ENCODE results near the gene CBLC. TPM values are rescaled to one million over a fixed set of nuclear protein-coding genes. Genes with fewer than 3 reads are reported as not detected.

CBLC gene
- total and polyA plus RNA-seq, 2 donors (not counting 1 experiment from before 2014, with no cell fraction given): not detected

GRCh38 chr19:44813070-44813840 is 35.6 kb downstream of the CBLC start:
- peaks cover 10% of the 10 kb centered on the region in 2 donors for H3K4me1 ChIP-seq (ENCODE audit: control insufficient read depth in 2 of 2, insufficient read depth in 2 of 2, low read length in 2 of 2)
- no peak overlapping the region for H2AFZ ChIP-seq (ENCODE audit: insufficient read depth, low read depth, low read length, poor library complexity, severe bottlenecking)
- H4K20me1 ChIP-seq (ENCODE audit: control insufficient read depth, insufficient read depth, low read length, poor library complexity, severe bottlenecking): no peaks in the 10 kb centered on the region
- intact Hi-C loops (cut with micrococcal nuclease): no loop called here
- TF ChIP-seq CTCF (IDR thresholded peaks at IDR 0.05) (no peak), EZH2 (IDR thresholded peaks at IDR 0.05; ENCODE audit: borderline replicate concordance, insufficient read depth, low read depth, low read length, poor library complexity, severe bottlenecking) (no peak)
- no peak for DNase-seq
- H3K27me3 Mint-ChIP-seq: peaks cover 25% of the 10 kb centered on the region
- H3K4me1 Mint-ChIP-seq: peaks cover 8% of the 10 kb centered on the region
- peaks cover 0 to 21% (median 7%) of the 10 kb centered on the region in 4 experiments for H3K27me3 ChIP-seq (replicated peaks in 1 of 4; ENCODE audit: control extremely low read depth in 1 of 4, control insufficient read depth in 3 of 4, insufficient read depth in 4 of 4, low read length in 3 of 4)
- POLR2A ChIA-PET: no interaction called here
- no peak for ATAC-seq (ENCODE audit: low read depth)
- no peak overlapping the region for H3K4me2 ChIP-seq (replicated peaks; ENCODE audit: low read depth, low read length, poor library complexity, severe bottlenecking)
- WGBS (ENCODE audit: insufficient coverage): 95% methylated on average over 36 of the region's 38 CpGs
- H3K4me3 ChIP-seq (ENCODE audit: control extremely low read depth in 1 of 5, extremely low read depth in 1 of 5, insufficient read depth in 1 of 5, low read depth in 2 of 5, low read length in 4 of 5): no peak overlapping the region
- no peak overlapping the region for H3K4me3 Mint-ChIP-seq
- H3K9ac ChIP-seq (ENCODE audit: low read length): no peak overlapping the region
- peaks cover 0 to 4% (median 0%) of the 10 kb centered on the region in 3 donors for H3K9me3 ChIP-seq (ENCODE audit: control extremely low read depth in 1 of 3, control insufficient read depth in 2 of 3, insufficient read depth in 1 of 3, low read length in 2 of 3)
- no peaks in the 10 kb centered on the region for H3K9me3 Mint-ChIP-seq (ENCODE audit: insufficient read depth)
- H3K27ac ChIP-seq (ENCODE audit: low read length in 2 of 2): no peak overlapping the region
- CTCF ChIA-PET: interaction anchor here (0.7 kb wide), 1 partner anchor 315 kb away, joined by 7 read pairs; no protein-coding TSS in a partner anchor
- H3K79me2 ChIP-seq (ENCODE audit: control insufficient read depth, insufficient read depth, low read length): no peaks in the 10 kb centered on the region
- H3K36me3 ChIP-seq (replicated peaks in 1 of 2; ENCODE audit: control extremely low read depth in 1 of 2, control insufficient read depth in 1 of 2, extremely low read depth in 1 of 2, insufficient read depth in 2 of 2, low read length in 1 of 2): no peaks in the 10 kb centered on the region
- no peak overlapping the region for H3K27ac Mint-ChIP-seq

- Mint-ChIP-seq H3K4me1 (peaks cover 5% of the 10 kb centered on the region), H3K27ac (no peak overlapping the region), H3K9me3 (ENCODE audit: insufficient read depth) (no peaks in the 10 kb centered on the region), H3K27me3 (peaks cover 21% of the 10 kb centered on the region), H3K4me3 (no peak overlapping the region)
- no peak overlapping the region for H2AFZ ChIP-seq (ENCODE audit: insufficient read depth, low read depth, low read length, poor library complexity, severe bottlenecking)
- no peak overlapping the region for H3K4me3 ChIP-seq (ENCODE audit: control extremely low read depth in 1 of 5, extremely low read depth in 1 of 5, insufficient read depth in 1 of 5, low read depth in 2 of 5, low read length in 4 of 5)
- H3K9ac ChIP-seq (ENCODE audit: low read length): no peak overlapping the region
- peaks cover 5 to 7% of the 10 kb centered on the region in 2 donors for H3K4me1 ChIP-seq (ENCODE audit: control insufficient read depth in 2 of 2, insufficient read depth in 2 of 2, low read length in 2 of 2)
- H3K9me3 ChIP-seq (ENCODE audit: control extremely low read depth in 1 of 3, control insufficient read depth in 2 of 3, insufficient read depth in 1 of 3, low read length in 2 of 3): peaks cover 0 to 4% (median 0%) of the 10 kb centered on the region in 3 donors
- no peaks in the 10 kb centered on the region for H3K36me3 ChIP-seq (replicated peaks in 1 of 2; ENCODE audit: control extremely low read depth in 1 of 2, control insufficient read depth in 1 of 2, extremely low read depth in 1 of 2, insufficient read depth in 2 of 2, low read length in 1 of 2)
- no peaks in the 10 kb centered on the region for H3K79me2 ChIP-seq (ENCODE audit: control insufficient read depth, insufficient read depth, low read length)
- ATAC-seq (ENCODE audit: low read depth): no peak
- peaks cover 0 to 16% (median 5%) of the 10 kb centered on the region in 4 experiments for H3K27me3 ChIP-seq (replicated peaks in 1 of 4; ENCODE audit: control extremely low read depth in 1 of 4, control insufficient read depth in 3 of 4, insufficient read depth in 4 of 4, low read length in 3 of 4)
- TF ChIP-seq CTCF (IDR thresholded peaks at IDR 0.05) (no peak), EZH2 (IDR thresholded peaks at IDR 0.05; ENCODE audit: borderline replicate concordance, insufficient read depth, low read depth, low read length, poor library complexity, severe bottlenecking) (no peak)
- ChIA-PET POLR2A (no interaction called here), CTCF (no interaction called here)
- WGBS (ENCODE audit: insufficient coverage): 90% methylated on average over 16 of the region's 16 CpGs
- H3K27ac ChIP-seq (ENCODE audit: low read length in 2 of 2): no peak overlapping the region
- H3K4me2 ChIP-seq (replicated peaks; ENCODE audit: low read depth, low read length, poor library complexity, severe bottlenecking): no peak overlapping the region
- no peaks in the 10 kb centered on the region for H4K20me1 ChIP-seq (ENCODE audit: control insufficient read depth, insufficient read depth, low read length, poor library complexity, severe bottlenecking)
- no peak for DNase-seq
- intact Hi-C loops (cut with micrococcal nuclease): no loop called here
These were observed 36.3 kb downstream of the CBLC start for GRCh38 chr19:44813841-44814470.

All from B cell (primary cell).